M059J (cell line): ENCODE results near the gene KIF5B. TPM values are rescaled to one million over a fixed set of nuclear protein-coding genes. Genes with fewer than 3 reads are reported as not detected.
A peak's percentile ranks its signal among the peaks of the same experiment; 100 is the strongest.
"Not testable (repeated sequence)": the region's sequence is repeated elsewhere in the genome, so short reads cannot be mapped to it uniquely, and the experiment has no call there.

Source experiments
- DNase-seq: peaks from one replicate; pipeline ENCODE4 v3.0.0-alpha.2; 2012; ENCODE audit warnings: low read depth
- total RNA-seq: library from RNA; depleted of rRNA; stranded (reverse); fragments of >200 nt; shearing (Covaris generic); gene quantifications from 2 replicates; pipeline ENCODE4 v1.2.3, GENCODE V29; 2014; rRNA removed

KIF5B gene
- total RNA-seq: 42.4 and 52.4 TPM in 2 replicates

- DNase-seq: peak; percentile 73
Measured at GRCh38 chr10:32056136-32057035, at the start of gene KIF5B. TSS of gene KIF5B (minus strand) at chr10:32056425. CDS start at chr10:32055973, 452 bp downstream.

GRCh38 chr10:32105782-32106382 is 49.7 kb upstream of the KIF5B start:
- DNase-seq: no peak

- DNase-seq: peak; percentile 34
Measured at GRCh38 chr10:32104622-32105509, 48.6 kb upstream of the KIF5B start.

GRCh38 chr10:32104181-32104580 is 48.0 kb upstream of the KIF5B start:
- no peak for DNase-seq

GRCh38 chr10:32103721-32104120 is 47.5 kb upstream of the KIF5B start:
- DNase-seq: peak; percentile 25

- not testable (repeated sequence) for DNase-seq
Measured at GRCh38 chr10:32098566-32099259, 42.5 kb upstream of the KIF5B start.

- DNase-seq: peak; percentile 9
Measured at GRCh38 chr10:32095116-32095733, 39.0 kb upstream of the KIF5B start.

- no peak for DNase-seq
Measured at GRCh38 chr10:32093650-32094049, 37.4 kb upstream of the KIF5B start.

GRCh38 chr10:32091046-32091445 is 34.8 kb upstream of the KIF5B start:
- no peak for DNase-seq

GRCh38 chr10:32084185-32084851 is 28.1 kb upstream of the KIF5B start:
- no peak for DNase-seq

- DNase-seq: peak; percentile 66
Measured at GRCh38 chr10:32077896-32078485, 21.8 kb upstream of the KIF5B start.

GRCh38 chr10:32073659-32074058 is 17.4 kb upstream of the KIF5B start:
- no peak for DNase-seq

- no peak for DNase-seq
Measured at GRCh38 chr10:32073128-32073527, 16.9 kb upstream of the KIF5B start.

GRCh38 chr10:32072025-32072800 is 16.0 kb upstream of the KIF5B start:
- no peak for DNase-seq

- no peak for DNase-seq
Measured at GRCh38 chr10:32070645-32071044, 14.4 kb upstream of the KIF5B start.

GRCh38 chr10:32068569-32068968 is 12.3 kb upstream of the KIF5B start:
- no peak for DNase-seq

- DNase-seq: not testable (repeated sequence)
Measured at GRCh38 chr10:32067931-32068330, 11.7 kb upstream of the KIF5B start.

- peak; percentile 47 for DNase-seq
Measured at GRCh38 chr10:32065856-32066255, 9.6 kb upstream of the KIF5B start.

GRCh38 chr10:32061440-32061839 is 5.2 kb upstream of the KIF5B start:
- DNase-seq: no peak
